Measurements from ENCODE around the gene SLAMF9. TPM values are rescaled to one million over a fixed set of nuclear protein-coding genes. Genes with fewer than 3 reads are reported as not detected.

SLAMF9 gene
- total RNA-seq, 1 experiment from 2014 or later, result 0.36 TPM

DNA sequence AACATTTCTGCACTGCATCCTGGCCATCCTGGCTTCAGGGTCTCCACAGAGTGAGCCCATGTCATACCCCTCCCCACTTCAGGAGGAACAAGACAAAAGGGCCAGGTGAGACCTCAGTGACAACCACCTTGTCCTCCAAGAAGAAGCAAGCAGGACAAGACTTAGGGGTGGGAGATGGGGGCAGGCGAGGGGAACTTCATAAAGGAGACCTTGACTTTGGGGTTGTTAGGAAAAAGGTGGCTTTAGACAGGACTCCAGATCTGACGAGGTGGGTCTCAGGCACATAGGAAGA is 24.0 kb upstream of the SLAMF9 start:
- Mint-ChIP-seq H3K4me1 (ENCODE audit: low read depth, unreplicated experiment) (peaks cover 10% of the 10 kb centered on the region), H3K27me3 (ENCODE audit: insufficient read depth, unreplicated experiment) (no peaks in the 10 kb centered on the region), H3K27ac (ENCODE audit: unreplicated experiment) (no peak overlapping the region), H3K4me3 (ENCODE audit: unreplicated experiment) (no peak overlapping the region), H3K9me3 (ENCODE audit: unreplicated experiment) (no peaks in the 10 kb centered on the region), H3K36me3 (ENCODE audit: insufficient read depth, unreplicated experiment) (no peaks in the 10 kb centered on the region)
- Histone ChIP-seq H3K36me3 (ENCODE audit: control insufficient read depth, insufficient read depth, low read length) (no peaks in the 10 kb centered on the region), H3K27me3 (replicated peaks; ENCODE audit: control insufficient read depth, insufficient read depth, low read length) (no peaks in the 10 kb centered on the region), H3K9me3 (no peaks in the 10 kb centered on the region), H3K4me1 (no peaks in the 10 kb centered on the region), H3K4me3 (ENCODE audit: low read depth, low read length) (no peak overlapping the region)
- no TSS peak for BruUV-seq (replicated peaks)
- DNase-seq, result no peak
- CTCF ChIA-PET, result no interaction called here
- intact Hi-C loops (cut with micrococcal nuclease; ENCODE audit: unreplicated experiment), result no loop called here
- POLR2A ChIA-PET, result no interaction called here
- TF ChIP-seq, protein P1, sequence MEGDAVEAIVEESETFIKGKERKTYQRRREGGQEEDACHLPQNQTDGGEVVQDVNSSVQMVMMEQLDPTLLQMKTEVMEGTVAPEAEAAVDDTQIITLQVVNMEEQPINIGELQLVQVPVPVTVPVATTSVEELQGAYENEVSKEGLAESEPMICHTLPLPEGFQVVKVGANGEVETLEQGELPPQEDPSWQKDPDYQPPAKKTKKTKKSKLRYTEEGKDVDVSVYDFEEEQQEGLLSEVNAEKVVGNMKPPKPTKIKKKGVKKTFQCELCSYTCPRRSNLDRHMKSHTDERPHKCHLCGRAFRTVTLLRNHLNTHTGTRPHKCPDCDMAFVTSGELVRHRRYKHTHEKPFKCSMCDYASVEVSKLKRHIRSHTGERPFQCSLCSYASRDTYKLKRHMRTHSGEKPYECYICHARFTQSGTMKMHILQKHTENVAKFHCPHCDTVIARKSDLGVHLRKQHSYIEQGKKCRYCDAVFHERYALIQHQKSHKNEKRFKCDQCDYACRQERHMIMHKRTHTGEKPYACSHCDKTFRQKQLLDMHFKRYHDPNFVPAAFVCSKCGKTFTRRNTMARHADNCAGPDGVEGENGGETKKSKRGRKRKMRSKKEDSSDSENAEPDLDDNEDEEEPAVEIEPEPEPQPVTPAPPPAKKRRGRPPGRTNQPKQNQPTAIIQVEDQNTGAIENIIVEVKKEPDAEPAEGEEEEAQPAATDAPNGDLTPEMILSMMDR (IDR thresholded peaks at IDR 0.05; ENCODE audit: insufficient read depth in 1 of 2, low read depth in 1 of 2, low read length in 1 of 2, severe bottlenecking in 1 of 2, unreplicated experiment in 1 of 2), result no peak

DNA sequence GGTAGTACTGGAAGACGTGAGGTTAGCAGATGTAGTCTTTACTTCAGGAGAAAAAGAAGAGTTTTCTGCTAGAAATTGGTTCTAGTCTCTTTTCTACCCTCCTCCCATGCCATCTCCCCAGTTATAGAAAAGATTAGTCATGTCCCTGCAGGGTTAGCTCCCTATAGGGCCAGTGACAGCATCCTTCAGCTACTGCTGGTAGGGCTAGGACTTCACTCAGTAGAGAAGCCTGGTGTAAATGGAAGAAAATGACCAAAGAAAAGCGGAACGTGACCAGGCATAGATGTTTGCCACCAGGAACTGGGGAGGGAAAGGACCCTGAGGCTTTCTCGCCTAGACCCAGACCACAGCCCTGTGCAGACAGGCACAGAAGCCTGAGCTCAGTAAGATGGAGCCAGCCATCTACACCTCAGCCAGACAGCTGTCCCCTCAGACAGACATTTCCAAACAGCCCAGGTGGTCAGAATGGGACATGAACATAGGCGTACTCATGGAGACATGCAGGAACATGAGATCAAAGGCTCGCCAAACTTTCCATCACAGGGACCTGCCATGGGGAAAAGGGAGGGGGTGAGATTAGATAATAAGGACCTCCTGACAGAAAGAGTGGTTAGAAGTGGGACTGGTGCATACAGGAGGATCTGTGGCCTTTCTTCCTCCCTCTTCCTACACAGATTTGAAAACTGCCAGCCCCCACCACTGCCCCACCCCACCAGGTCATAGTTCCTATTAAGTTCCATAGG is 23.5 kb upstream of the SLAMF9 start:
- peaks cover 9% of the 10 kb centered on the region for H3K4me1 Mint-ChIP-seq (ENCODE audit: low read depth, unreplicated experiment)
- BruUV-seq (replicated peaks), result no TSS peak
- ChIA-PET CTCF (no interaction called here), POLR2A (no interaction called here)
- Histone ChIP-seq H3K36me3 (ENCODE audit: control insufficient read depth, insufficient read depth, low read length) (no peaks in the 10 kb centered on the region), H3K27me3 (replicated peaks; ENCODE audit: control insufficient read depth, insufficient read depth, low read length) (no peaks in the 10 kb centered on the region), H3K4me3 (ENCODE audit: low read depth, low read length) (no peak overlapping the region), H3K9me3 (no peaks in the 10 kb centered on the region), H3K4me1 (peaks cover 2% of the 10 kb centered on the region)
- intact Hi-C loops (cut with micrococcal nuclease; ENCODE audit: unreplicated experiment), result no loop called here
- TF ChIP-seq, protein P1 (IDR thresholded peaks at IDR 0.05; ENCODE audit: insufficient read depth in 1 of 2, low read depth in 1 of 2, low read length in 1 of 2, severe bottlenecking in 1 of 2, unreplicated experiment in 1 of 2), result no peak
- no peak overlapping the region for H3K27ac Mint-ChIP-seq (ENCODE audit: unreplicated experiment)
- no peak for DNase-seq
- H3K4me3 Mint-ChIP-seq (ENCODE audit: unreplicated experiment), result no peak overlapping the region
- no peaks in the 10 kb centered on the region for H3K27me3 Mint-ChIP-seq (ENCODE audit: insufficient read depth, unreplicated experiment)
- no peaks in the 10 kb centered on the region for H3K9me3 Mint-ChIP-seq (ENCODE audit: unreplicated experiment)
- H3K36me3 Mint-ChIP-seq (ENCODE audit: insufficient read depth, unreplicated experiment), result no peaks in the 10 kb centered on the region

DNA sequence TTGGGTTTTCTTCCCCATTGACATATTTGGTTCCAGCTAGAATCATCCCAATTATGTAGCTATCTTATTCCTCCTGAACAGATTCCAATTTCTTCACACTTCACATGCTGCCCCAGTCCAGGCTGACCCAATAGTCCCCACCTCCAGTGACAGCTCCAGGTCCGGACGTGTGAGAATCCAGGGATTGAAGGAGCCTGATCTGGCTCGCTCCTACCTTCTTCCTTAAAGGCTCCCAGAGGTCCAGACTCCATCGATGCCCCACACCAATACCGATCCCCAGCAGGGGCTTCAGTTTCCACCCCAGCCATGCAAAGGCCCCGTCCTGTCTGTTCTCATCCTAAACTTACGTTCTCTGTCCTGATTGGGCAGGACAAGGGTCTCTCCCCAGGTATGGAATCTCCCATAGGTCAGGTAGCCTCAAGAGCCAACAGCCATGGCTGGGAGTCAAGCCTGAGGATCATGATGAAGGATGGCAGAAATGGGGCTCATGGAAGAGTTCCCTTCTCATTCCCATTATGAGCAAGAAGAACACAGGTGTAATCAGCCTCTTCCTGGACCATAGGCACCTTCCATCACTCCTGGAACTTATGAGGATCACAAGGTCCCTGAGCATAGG is 20.4 kb upstream of the SLAMF9 start:
- intact Hi-C loops (cut with micrococcal nuclease; ENCODE audit: unreplicated experiment), result no loop called here
- peaks cover 20% of the 10 kb centered on the region for H3K4me1 Mint-ChIP-seq (ENCODE audit: low read depth, unreplicated experiment)

More for the DNA sequence above, 20.4 kb upstream of the SLAMF9 start:
- no peaks in the 10 kb centered on the region for H3K9me3 Mint-ChIP-seq (ENCODE audit: unreplicated experiment)
- Histone ChIP-seq H3K9me3 (no peaks in the 10 kb centered on the region), H3K36me3 (ENCODE audit: control insufficient read depth, insufficient read depth, low read length) (no peaks in the 10 kb centered on the region), H3K4me1 (peaks cover 29% of the 10 kb centered on the region), H3K27me3 (replicated peaks; ENCODE audit: control insufficient read depth, insufficient read depth, low read length) (no peaks in the 10 kb centered on the region), H3K4me3 (ENCODE audit: low read depth, low read length) (no peak overlapping the region)
- no peak overlapping the region for H3K4me3 Mint-ChIP-seq (ENCODE audit: unreplicated experiment)
- no peak overlapping the region for H3K27ac Mint-ChIP-seq (ENCODE audit: unreplicated experiment)
- ChIA-PET POLR2A (no interaction called here), CTCF (interaction anchor here (0.7 kb wide), 1 partner anchor 33 kb away, joined by 3 read pairs; no protein-coding TSS in a partner anchor)
- BruUV-seq (replicated peaks), result no TSS peak
- H3K36me3 Mint-ChIP-seq (ENCODE audit: insufficient read depth, unreplicated experiment), result no peaks in the 10 kb centered on the region
- H3K27me3 Mint-ChIP-seq (ENCODE audit: insufficient read depth, unreplicated experiment), result no peaks in the 10 kb centered on the region
- no peak for DNase-seq
- TF ChIP-seq, protein P1 (IDR thresholded peaks at IDR 0.05; ENCODE audit: insufficient read depth in 1 of 2, low read depth in 1 of 2, low read length in 1 of 2, severe bottlenecking in 1 of 2, unreplicated experiment in 1 of 2), result no peak

All from Caco-2 (cell line).